Right ventricle myocardium inferior (tissue), 1 donor: ENCODE data around the gene SMARCD1. TPM values are rescaled to one million over a fixed set of nuclear protein-coding genes. Genes with fewer than 3 reads are reported as not detected.

Experiments
- total RNA-seq: library from RNA; stranded (reverse); fragmentation: NEBNext Ultra II Directional; extraction: Animal tissue kit (Norgen Biotek cat#: 25700); gene quantifications from one replicate; pipeline ENCODE4 v1.2.1, GENCODE V29; 2021
- donor health status: DM: no; HTN: yes; CAD: no; lungs with severe emphysema.

SMARCD1 gene
- total RNA-seq, 1 donor from 2014 or later, result 20.1 TPM

Other genes starting within 250 kb of the SMARCD1 start
- 2.6 TPM for gene BCDIN3D, start 242.2 kb upstream of the SMARCD1 start, total RNA-seq
- gene FAIM2, start 181.4 kb upstream of the SMARCD1 start, total RNA-seq, result 20.5 TPM
- gene AQP2, start 134.6 kb upstream of the SMARCD1 start, total RNA-seq, result not detected
- gene AQP5, start 123.5 kb upstream of the SMARCD1 start, total RNA-seq, result 0.81 TPM
- gene AQP6, start 112.4 kb upstream of the SMARCD1 start, total RNA-seq, result not detected
- 7.3 TPM for gene RACGAP1, start 59.8 kb upstream of the SMARCD1 start, total RNA-seq
- 2.2 TPM for gene ASIC1, start 27.7 kb upstream of the SMARCD1 start, total RNA-seq
- 51.1 TPM for gene GPD1, start 18.7 kb downstream of the SMARCD1 start, total RNA-seq
- 234 TPM for gene COX14, start 26.9 kb downstream of the SMARCD1 start, total RNA-seq
- 9.6 TPM for gene CERS5, start 82.0 kb downstream of the SMARCD1 start, total RNA-seq
- 16.7 TPM for gene LIMA1, start 198.2 kb downstream of the SMARCD1 start, total RNA-seq